ENCODE data around the gene UBE2E1.

- TF ChIP-seq CTCF (IDR thresholded peaks at IDR 0.05) (no peak), POLR2A (IDR thresholded peaks at IDR 0.05) (no peak)
These were observed 60.0 kb downstream of the UBE2E1 start for GRCh38 chr3:23865595-23866396.
